Left lung (tissue), 10 donors: ENCODE measurements around the gene VPS37B. TPM values are rescaled to one million over a fixed set of nuclear protein-coding genes. Genes with fewer than 3 reads are reported as not detected.
"Not testable (repeated sequence)": the region's sequence is repeated elsewhere in the genome, so short reads cannot be mapped to it uniquely, and the experiment has no call there.

Experiments
- ATAC-seq: fragments of 200-7000 bp; cut with Tn5 transposase; one replicate; pipeline ENCODE4 v1.9.1; 2020; ENCODE audit warnings: moderate library complexity
- DNase-seq, 4 donors: peaks; one replicate each; pipeline ENCODE4 v3.0.0-alpha.2; 2013 to 2020
- H3K27ac ChIP-seq, 2 donors: fragments of 200-600 bp; sonication (generic) in 1 of 2; one replicate each; pipeline versions ENCODE4 v1.5.0 to v1.8.0; 2020 to 2021
- H3K27me3 ChIP-seq, 2 donors: fragments of 200-600 bp; sonication (generic) in 1 of 2; one replicate each; pipeline versions ENCODE4 v1.5.0 to v1.8.0; 2020 to 2021
- H3K36me3 ChIP-seq, 2 donors: fragments of 200-600 bp; sonication (generic) in 1 of 2; one replicate each; pipeline versions ENCODE4 v1.5.0 to v1.8.0; 2020 to 2021
- H3K4me1 ChIP-seq, 2 donors: fragments of 200-600 bp; one replicate each; pipeline ENCODE4 v1.8.0; 2021
- H3K4me3 ChIP-seq, 2 donors: fragments of 200-600 bp; sonication (generic) in 1 of 2; one replicate each; pipeline versions ENCODE4 v1.5.0 to v1.8.0; 2020 to 2021; ENCODE audit warnings: mild to moderate bottlenecking in 1 of 2
- H3K9me3 ChIP-seq, 2 donors: fragments of 200-600 bp; sonication (generic) in 1 of 2; one replicate each; pipeline versions ENCODE4 v1.5.0 to v1.8.0; 2020 to 2021
- intact Hi-C, 2 donors: fragments of 100-400 bp; cut with DNase I; formaldehyde crosslinking; loops; one replicate each; pipeline versions ENCODE4 v1.11.2 to v1.14.2; 2022
- polyA plus RNA-seq, 6 donors: library from polyadenylated mRNA; unstranded; fragments of 120-200 nt; gene quantifications; one replicate each; pipeline ENCODE4 v1.2.1, GENCODE V29; 2013; ENCODE audit not compliant: insufficient read length in 6 of 6
- total RNA-seq, 2 donors: library from RNA; stranded (reverse); fragmentation: NEBNext Ultra II Directional; extraction: Animal tissue kit (Norgen Biotek cat#: 25700); gene quantifications; one replicate each; pipeline ENCODE4 v1.2.1, GENCODE V29; 2021
- TF ChIP-seq, protein P1 (sequence below), 2 donors: fragments of 200-600 bp; sonication (generic) in 1 of 2; IDR thresholded peaks; one replicate each; pipeline versions ENCODE4 v1.5.0 to v1.8.0; 2021; ENCODE audit warnings: antibody characterized with exemption in 2 of 2
- donor health status: DM: no; HTN: yes; CAD: no.
- donor health status: DM: no; HTN: no; CAD: no.

The VPS37B gene
- total and polyA plus RNA-seq, 8 donors, result 23.2 to 35.8 (median 29.7) TPM

DNA sequence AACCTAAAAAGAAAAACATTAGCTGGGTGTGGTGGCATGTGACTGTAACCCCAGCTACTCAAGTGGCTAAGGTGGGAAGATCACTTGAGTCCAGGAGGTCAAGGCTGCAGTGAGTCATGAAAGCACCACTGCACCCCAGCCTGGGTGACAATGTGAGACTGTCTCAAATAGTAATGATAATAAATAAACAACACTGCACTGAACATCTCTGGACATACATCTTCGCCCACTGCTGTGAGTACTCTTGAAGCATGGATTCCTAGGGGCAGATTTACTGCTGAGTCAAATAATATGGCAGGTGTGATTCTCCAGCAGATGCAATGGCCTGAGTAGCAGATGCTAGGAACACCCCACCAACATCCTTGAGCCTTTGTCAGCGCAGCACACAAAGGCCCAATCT is 46.7 kb upstream of the VPS37B start:
- TF ChIP-seq, protein P1, sequence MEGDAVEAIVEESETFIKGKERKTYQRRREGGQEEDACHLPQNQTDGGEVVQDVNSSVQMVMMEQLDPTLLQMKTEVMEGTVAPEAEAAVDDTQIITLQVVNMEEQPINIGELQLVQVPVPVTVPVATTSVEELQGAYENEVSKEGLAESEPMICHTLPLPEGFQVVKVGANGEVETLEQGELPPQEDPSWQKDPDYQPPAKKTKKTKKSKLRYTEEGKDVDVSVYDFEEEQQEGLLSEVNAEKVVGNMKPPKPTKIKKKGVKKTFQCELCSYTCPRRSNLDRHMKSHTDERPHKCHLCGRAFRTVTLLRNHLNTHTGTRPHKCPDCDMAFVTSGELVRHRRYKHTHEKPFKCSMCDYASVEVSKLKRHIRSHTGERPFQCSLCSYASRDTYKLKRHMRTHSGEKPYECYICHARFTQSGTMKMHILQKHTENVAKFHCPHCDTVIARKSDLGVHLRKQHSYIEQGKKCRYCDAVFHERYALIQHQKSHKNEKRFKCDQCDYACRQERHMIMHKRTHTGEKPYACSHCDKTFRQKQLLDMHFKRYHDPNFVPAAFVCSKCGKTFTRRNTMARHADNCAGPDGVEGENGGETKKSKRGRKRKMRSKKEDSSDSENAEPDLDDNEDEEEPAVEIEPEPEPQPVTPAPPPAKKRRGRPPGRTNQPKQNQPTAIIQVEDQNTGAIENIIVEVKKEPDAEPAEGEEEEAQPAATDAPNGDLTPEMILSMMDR (IDR thresholded peaks at IDR 0.05), result no peak
- H3K36me3 ChIP-seq, result no peaks in the 10 kb centered on the region
- H3K27ac ChIP-seq, result peak overlapping the region; percentile 33 to 45
- ATAC-seq, result peak; percentile 28
- H3K4me3 ChIP-seq, result no peak overlapping the region
- H3K27me3 ChIP-seq, result no peaks in the 10 kb centered on the region
- intact Hi-C loops, result no loop called here
- H3K4me1 ChIP-seq, result peaks cover 0 to 63% of the 10 kb centered on the region in 2 donors
- no peak for DNase-seq
- H3K9me3 ChIP-seq, result no peaks in the 10 kb centered on the region

DNA sequence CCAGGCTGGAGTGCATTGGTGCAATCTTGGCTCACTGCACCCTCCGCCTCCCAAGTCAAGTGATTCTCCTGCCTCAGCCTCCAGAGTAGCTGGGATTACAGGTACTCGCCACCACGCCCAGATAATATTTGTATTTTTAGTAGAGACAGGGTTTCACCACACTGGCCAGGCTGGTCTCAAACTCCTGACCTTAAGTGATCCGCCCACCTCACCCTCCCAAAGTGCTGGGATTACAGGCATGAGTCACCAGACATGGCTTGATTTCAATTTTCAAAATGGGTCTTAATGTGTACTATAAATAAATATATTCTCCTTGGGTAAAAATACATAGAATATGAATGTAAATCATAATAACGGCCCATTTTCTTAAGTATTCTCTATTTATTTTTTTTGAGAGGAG is 45.4 kb upstream of the VPS37B start:
- intact Hi-C loops, H3K36me3 ChIP-seq, H3K27me3 ChIP-seq, H3K4me3 ChIP-seq, H3K9me3 ChIP-seq, ATAC-seq, DNase-seq, H3K27ac ChIP-seq: not testable (repeated sequence)
- peaks cover 0 to 50% of the 10 kb centered on the region in 2 donors for H3K4me1 ChIP-seq

- TF ChIP-seq, protein P1 (IDR thresholded peaks at IDR 0.05), result no peak
- no peak overlapping the region for H3K4me3 ChIP-seq
- no peak overlapping the region for H3K27ac ChIP-seq
- DNase-seq (no peak), ATAC-seq (no peak)
- H3K36me3 ChIP-seq, result no peaks in the 10 kb centered on the region
- no peaks in the 10 kb centered on the region for H3K9me3 ChIP-seq
- H3K4me1 ChIP-seq, result peaks cover 0 to 29% of the 10 kb centered on the region in 2 donors
- no peaks in the 10 kb centered on the region for H3K27me3 ChIP-seq
- intact Hi-C loops, result no loop called here
Observed at GRCh38 chr12:122939125-122939524, 43.2 kb upstream of the VPS37B start.

DNA sequence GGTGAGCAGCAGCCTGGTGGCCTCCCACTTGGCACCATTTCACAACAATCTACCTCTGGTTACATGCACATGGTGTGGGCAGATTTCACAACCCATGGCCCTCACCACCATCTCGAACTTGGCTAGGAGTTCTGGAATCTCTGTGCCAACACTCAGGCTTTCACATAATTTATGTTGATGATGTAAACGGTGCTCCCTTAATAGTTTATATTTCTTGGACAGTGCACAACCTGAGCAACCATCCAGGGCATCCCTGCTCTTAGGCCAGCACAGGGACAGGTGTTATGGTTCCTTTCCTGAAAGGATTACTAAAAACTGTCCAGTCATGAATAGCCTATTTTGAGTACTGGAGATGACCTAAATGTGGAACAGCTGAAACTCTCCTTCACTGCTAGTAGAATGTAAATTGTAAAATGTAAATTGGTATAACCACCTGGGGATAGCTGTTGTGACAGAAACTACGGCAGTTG is 41.7 kb upstream of the VPS37B start:
- TF ChIP-seq, protein P1 (IDR thresholded peaks at IDR 0.05), result no peak
- Histone ChIP-seq H3K4me1 (peaks cover 0 to 15% of the 10 kb centered on the region in 2 donors), H3K36me3 (no peaks in the 10 kb centered on the region), H3K9me3 (no peaks in the 10 kb centered on the region), H3K27ac (no peak overlapping the region), H3K27me3 (no peaks in the 10 kb centered on the region), H3K4me3 (no peak overlapping the region)
- intact Hi-C loops, result no loop called here
- no peak for DNase-seq
- no peak for ATAC-seq

GRCh38 chr12:122935318-122935717 is 39.4 kb upstream of the VPS37B start:
- Histone ChIP-seq H3K27ac (no peak overlapping the region), H3K9me3 (no peaks in the 10 kb centered on the region), H3K36me3 (no peaks in the 10 kb centered on the region), H3K27me3 (no peaks in the 10 kb centered on the region), H3K4me3 (no peak overlapping the region), H3K4me1 (no peaks in the 10 kb centered on the region)
- ATAC-seq (no peak), DNase-seq (no peak)
- intact Hi-C loops, result no loop called here
- TF ChIP-seq, protein P1 (IDR thresholded peaks at IDR 0.05), result no peak

- Histone ChIP-seq H3K27ac (no peak overlapping the region), H3K9me3 (no peaks in the 10 kb centered on the region), H3K4me1 (no peaks in the 10 kb centered on the region), H3K27me3 (no peaks in the 10 kb centered on the region), H3K36me3 (no peaks in the 10 kb centered on the region), H3K4me3 (no peak overlapping the region)
- no peak for ATAC-seq
- TF ChIP-seq, protein P1 (IDR thresholded peaks at IDR 0.05), result no peak
- DNase-seq, result no peak
- intact Hi-C loops, result no loop called here
Observed at GRCh38 chr12:122934722-122935121, 38.8 kb upstream of the VPS37B start.
